Renal cortical epithelial cell (primary cell): ENCODE data around the gene HRH2. TPM values are rescaled to one million over a fixed set of nuclear protein-coding genes. Genes with fewer than 3 reads are reported as not detected.
"Not testable (repeated sequence)": the region's sequence is repeated elsewhere in the genome, so short reads cannot be mapped to it uniquely, and the experiment has no call there.

ENCODE experiments used
- DNase-seq: peaks from one replicate; pipeline ENCODE4 v3.0.0-alpha.2; 2011; ENCODE audit warnings: low read depth
- total RNA-seq: library from RNA; depleted of rRNA; stranded (reverse); fragments of >200 nt; gene quantifications from 2 replicates; pipeline ENCODE4 v1.2.3, GENCODE V29; 2014

Gene HRH2, protein sequence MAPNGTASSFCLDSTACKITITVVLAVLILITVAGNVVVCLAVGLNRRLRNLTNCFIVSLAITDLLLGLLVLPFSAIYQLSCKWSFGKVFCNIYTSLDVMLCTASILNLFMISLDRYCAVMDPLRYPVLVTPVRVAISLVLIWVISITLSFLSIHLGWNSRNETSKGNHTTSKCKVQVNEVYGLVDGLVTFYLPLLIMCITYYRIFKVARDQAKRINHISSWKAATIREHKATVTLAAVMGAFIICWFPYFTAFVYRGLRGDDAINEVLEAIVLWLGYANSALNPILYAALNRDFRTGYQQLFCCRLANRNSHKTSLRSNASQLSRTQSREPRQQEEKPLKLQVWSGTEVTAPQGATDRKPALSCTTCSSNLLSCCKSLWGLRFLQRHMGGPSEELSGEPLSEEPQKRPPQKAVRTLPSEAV
- 0.10 TPM in 1 of 2 replicates, not detected in the other for total RNA-seq

DNA sequence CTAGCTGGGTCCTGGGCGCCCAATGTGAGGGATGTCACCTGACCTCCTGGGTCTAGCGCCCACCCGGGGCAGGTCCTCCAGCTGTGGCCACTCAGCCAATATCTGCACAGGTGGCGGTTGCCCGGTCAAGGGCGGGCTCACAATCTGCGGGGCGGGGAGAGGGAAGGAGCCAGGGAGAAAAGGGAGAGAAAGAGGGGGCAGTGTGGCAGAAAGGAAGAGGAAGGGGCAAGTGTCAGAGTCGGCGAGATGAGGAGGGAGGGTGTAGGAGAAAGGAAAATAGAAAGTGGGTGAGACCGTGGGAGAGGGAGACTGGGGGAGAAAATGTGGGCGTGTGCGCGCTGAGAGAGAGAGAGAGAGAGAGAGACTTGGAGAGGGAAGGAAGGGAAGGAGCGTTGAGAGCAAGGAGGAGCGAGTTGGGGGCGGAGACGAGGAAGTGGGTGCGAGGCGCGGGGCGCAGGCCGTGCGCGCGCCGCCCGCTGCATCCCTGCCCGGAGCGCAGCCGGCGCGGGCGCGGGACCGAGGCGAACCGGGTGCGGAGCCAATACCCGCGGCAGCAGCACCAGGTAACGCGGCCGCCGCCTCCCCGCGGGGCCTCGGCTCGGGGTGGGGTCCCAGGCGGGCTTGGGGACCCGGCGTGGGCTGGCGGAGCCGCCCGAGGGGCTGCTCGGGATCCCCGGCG lies at the start of gene HRH2:
HRH2 (plus strand) TSS at position 479 of the 679 bp plus-strand sequence. CDS start 25,163 bp downstream, outside the sequence.
- DNase-seq, result no peak

DNA sequence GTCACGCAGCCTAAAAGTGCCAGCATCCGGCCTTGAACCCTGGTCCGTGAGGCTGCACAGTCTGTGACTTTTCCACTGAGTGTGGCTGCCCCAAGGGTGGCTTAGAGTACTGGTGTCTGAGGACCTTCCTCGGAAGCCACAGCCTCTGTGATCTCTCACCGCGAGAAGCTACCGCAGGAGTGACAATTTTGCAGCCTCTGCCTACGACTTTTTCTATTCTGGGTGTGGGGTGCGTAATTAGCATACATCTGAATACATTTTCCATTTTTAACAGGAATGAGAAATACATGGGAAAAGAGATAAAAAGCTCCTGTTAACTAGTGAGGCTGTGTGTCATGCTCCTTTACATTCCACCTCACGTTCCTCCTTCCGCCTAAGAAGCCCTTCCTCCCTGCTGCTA lies 48.3 kb upstream of the HRH2 start:
- no peak for DNase-seq

DNA sequence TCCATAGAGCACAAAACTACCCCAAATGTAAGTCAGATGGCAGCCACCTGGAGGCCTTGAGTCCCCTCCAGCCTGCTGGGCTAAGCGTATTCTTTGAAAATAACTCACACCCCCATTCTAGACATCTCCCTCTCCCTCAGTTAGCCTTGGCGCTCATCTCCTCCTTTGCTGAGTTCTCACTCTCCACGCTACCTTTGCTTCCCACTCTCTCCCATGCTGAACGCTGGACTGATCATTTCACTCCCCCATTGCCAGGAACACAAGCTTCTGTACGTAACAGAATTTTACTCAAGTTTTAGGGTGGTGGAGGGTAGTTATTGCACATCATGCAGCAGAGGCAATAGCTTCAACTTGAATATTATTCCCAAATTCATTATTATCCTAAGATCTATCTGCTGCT lies 47.5 kb upstream of the HRH2 start:
- no peak for DNase-seq

DNA sequence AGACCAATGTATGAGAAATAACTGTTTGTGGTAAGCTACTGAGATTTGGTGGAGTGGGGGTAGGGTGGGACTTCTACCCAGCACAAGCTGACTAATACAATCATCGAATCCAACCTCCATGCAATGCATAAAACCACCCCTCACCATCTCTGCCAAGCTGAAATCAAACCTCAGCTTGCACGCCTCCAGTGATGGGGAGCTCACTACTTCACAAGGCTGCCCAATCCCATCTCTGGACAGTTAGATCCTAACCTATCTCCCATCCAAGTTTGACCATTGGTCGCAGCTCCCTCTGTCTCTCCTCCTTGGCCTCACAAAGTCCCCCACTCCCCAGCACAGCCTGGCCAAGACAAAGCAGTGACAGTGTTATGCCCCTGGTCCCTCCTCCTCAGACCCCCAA lies 47.0 kb upstream of the HRH2 start:
- no peak for DNase-seq

DNA sequence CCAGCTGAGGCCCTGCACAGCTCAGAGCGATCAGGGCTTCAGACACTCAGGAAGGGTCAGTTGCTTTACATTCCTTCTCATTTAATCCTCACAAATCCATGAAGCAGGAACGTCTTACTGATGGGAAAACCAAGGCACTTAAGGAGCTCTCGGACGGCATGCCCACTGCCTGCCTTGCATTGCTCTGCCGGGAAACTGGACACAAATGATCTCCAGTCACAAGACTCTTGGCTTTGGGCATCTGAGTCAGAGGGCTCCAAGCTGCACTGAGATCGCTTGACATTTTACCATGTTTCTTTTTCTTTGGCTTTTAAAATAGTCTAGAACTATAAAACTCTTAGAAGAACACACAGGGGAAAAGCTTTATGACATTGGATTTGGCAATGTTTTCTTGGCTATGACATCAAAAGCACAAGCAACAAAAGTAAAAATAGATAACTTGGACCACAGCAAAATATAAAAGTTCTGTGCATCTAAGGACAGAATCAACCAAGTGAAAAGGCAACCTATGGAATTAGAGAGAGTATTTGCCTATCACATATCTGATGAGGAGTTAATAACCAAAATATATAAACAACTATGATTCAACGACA lies 43.6 kb upstream of the HRH2 start:
- no peak for DNase-seq

DNA sequence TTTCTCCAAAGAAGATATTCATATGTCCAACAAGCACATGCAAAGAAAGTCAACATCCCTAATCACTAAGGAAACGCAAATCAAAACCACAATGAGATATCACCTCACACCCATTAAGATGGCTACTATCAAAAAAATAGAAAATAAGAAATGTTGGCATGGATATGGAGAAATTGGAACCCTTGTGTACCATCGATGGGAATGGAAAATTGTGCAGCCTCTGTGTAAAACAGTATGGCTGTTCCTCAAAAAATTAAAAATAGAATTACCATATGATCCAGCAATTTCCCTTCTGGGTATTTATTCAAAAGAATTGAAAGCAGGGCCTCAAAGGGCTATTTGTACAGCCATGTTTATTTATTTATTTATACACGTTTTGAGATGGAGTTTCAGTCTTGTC lies 43.0 kb upstream of the HRH2 start:
- DNase-seq, result no peak

DNA sequence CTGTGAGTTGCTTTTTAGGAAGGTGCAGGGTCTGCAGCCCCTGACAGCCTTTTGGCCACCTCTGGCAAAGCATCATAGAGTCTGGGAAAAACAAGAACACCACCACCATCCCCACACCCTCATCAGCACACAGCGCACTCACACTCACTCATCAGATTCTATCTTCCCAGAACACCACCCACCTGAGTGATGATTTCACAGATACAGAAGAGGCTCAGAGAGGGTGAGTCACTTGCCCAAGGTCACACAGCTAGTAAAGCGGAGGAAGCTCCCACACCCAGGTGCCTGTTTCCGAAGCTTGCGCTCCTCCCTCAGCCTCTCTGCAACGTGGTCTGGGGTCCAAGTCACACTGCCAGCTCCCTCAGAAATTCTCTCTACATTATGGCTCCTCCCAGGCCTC lies 41.8 kb upstream of the HRH2 start:
- DNase-seq, result no peak

DNA sequence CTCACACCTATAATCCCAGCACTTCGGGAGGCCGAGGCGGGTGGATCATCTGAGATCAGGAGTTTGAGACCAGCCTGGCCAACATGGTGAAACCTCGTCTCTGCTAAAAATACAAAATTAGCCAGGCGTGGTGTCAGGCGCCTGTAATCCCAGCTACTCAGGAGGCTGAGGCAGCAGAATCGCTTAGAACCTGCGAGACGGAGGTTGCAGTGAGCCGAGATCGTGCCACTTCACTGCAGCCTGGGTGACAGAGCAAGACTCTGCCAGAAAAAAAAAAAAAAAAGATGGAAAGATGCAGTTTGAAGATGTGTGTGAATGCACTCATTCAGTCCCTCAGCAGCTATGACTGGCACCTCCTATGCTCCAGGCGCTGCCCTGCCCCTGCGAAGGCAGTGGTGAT lies 41.3 kb upstream of the HRH2 start:
- not testable (repeated sequence) for DNase-seq

DNA sequence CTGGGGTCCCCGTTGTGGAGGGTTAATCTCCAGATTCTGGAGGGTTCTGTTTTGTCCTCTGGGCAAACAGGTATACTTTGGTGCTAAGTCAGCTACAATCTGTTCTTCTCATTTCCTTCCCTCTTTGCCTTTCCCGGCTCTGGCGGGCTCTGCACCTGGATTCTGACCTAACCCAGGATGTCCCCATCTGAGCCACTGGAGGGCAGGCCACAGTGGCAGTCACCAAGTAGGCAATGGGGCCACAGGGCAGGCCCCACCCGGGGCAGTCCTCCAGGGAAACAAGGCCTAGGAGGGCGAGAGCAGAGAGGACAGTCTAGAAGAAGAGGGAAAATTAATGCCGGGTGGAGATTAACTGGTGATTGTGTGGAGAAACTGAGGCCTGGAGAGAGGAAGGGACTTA lies 40.4 kb upstream of the HRH2 start:
- no peak for DNase-seq

DNA sequence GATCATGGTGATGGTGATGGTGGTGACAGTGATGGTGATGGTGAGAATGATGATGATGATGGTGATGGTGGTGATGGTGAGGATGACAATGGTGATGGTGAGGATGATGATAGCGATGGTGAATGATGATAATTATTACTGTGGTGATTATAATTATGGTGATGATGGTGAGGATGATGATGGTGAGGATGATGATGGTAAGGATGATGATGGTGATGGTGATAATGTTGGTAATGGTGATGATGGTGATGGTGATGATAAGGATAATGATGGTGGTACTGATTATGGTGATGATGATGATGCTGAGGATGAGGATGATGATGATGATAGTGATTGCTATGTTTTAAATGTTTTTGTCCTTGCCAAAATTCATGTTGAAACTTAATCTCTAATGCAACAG lies 37.3 kb upstream of the HRH2 start:
- DNase-seq, result no peak

DNA sequence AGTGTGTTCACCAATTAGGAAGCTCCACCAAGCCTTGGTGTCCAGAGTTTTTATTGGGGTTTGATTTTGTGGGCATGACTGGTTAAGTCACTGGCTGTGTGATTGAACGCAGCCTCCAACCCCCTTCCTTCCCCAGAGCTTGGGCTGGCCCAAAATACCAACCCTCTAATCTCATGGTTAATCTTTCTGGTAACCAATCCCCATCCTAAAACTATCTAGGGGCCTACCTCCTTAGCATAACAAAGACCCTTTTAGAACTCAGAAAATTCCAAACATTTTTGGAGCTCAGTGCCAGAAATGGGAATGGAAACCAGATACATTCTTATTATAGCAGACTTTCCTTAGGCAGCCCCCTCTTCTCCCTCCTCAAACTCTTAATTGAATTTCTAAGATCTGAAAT lies 35.9 kb upstream of the HRH2 start:
- no peak for DNase-seq

DNA sequence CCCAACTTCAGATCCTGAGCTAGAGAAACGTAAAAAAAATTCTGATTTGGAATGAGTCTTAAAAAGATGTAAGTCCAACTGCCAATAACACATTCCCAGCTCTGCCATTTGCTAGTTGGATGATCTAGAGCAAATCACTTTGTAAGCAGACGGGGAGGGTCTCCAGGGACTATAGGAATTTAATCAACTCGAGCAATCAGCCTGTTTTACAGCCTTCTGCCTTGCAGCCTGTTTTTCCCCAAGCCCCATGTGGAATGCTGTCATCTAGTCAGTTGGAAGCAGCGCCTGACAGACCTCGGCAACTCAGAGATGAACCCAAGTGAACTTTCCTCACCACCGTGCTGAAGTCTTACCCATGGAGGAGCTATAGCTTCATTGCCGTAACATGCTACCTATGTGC lies 34.8 kb upstream of the HRH2 start:
- no peak for DNase-seq

DNA sequence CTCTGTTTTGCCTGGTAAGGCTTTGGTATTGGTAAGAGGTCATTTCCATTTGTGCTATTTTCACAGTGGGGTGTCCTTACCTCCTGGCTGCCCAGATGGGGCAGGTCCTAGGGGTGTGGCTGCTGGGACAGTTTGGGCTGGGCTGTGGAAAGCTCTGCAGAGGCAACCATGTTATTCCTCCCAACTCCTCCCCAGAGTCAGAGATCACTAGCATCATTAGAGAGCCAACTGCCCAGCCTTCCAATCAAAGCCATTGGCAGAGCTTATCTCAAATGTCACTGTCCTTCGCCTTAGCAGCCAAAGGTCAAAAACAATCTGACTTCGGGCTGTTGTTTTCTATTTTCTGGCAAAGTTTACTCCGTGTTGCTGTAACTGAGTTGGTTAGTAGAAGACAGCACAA lies 33.6 kb upstream of the HRH2 start:
- no peak for DNase-seq

DNA sequence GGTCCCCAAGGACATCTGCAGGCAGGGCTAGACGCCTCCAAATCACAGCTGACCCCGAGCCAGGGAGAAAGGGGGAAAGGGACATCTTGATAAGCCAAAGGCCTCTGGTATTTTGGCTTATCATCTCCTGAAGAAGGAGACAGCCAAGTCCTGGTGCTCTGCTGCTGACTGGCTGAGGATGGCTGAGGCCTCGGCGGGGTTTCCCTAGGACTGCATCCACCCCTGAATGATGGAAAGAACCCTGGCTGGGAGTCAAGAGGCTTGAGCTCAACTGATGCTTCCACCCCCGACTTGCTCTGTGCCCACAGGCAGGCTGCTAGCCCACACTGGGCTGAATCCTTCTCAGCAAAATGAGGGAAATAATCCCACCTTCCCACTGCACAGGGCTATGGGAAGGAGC lies 30.9 kb upstream of the HRH2 start:
- DNase-seq, result no peak

DNA sequence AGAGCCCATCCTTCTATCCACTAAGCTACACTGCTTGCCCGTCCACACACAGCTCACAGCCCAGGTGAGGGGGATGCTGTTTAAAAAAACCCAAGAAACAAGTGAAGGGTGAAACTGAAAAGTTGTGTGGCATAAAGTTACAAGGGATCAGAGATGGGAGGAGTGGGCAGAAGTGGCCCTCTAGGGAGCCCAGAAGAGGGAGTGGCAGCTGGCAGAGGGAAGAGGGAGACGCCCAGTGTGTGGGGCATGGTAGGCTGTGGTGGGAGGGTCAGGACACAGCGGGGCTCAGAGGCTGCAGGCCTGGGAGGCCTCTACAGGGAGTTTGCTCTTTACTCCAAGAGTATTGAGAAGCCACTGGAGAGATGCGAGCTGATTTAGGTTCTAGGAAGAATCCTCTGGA lies 30.1 kb upstream of the HRH2 start:
- DNase-seq, result no peak

DNA sequence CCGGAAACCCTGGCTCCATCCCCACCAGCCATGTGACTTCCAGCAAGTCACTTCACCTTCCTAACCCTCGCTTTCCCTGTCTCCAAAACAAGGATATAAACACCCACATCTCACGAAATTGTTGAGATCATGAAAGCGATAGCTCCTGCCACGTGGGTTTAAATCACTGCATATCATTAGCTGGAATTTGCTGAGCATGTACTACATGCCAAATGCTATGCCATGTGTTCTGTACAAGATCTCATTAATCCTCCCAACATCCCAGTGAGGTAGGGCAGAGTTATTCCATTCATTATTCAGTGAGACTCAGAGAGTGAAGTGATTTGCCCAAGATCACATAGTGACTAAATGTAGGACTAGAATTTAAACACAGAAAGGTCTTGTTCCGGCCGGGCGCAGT lies 29.2 kb upstream of the HRH2 start:
- DNase-seq, result no peak

DNA sequence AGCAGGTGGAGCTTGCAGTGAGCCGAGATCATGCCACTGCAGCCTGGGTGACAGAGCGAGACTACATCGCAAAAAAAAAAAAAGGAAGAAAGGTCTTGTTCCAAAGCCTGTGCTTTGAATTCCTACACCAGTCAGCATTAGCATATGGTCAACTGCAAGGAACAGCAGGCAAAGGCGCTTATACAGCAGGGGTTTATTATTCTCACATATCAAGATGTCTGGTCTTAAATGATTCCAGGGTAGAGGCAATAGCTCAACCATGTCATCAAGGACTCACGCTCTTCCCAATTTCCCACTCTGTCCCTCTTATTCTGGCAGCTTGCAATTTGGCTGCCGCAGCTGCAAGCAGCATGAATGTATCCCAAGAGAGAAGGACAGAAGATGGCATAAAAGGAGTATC lies 28.6 kb upstream of the HRH2 start:
- no peak for DNase-seq

DNA sequence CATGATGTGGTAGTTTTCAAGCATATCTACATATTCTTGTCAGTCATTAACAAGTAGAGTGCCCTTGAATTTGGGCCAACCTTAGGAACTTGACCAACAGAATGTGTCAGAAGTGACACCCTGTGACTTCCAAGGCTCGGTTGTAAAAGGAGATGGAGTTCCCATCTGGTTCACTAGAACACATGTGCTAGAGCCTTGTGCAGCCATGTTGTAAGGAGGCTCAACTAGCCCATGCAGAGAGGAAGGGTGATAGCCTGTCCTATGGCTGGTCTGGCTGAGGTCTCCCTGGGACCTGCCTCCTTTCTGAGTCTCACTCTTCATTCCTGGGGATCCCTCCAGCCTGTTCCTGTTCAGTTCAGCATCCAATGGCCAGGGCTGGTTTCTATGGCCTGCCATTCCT lies 28.1 kb upstream of the HRH2 start:
- DNase-seq, result no peak

DNA sequence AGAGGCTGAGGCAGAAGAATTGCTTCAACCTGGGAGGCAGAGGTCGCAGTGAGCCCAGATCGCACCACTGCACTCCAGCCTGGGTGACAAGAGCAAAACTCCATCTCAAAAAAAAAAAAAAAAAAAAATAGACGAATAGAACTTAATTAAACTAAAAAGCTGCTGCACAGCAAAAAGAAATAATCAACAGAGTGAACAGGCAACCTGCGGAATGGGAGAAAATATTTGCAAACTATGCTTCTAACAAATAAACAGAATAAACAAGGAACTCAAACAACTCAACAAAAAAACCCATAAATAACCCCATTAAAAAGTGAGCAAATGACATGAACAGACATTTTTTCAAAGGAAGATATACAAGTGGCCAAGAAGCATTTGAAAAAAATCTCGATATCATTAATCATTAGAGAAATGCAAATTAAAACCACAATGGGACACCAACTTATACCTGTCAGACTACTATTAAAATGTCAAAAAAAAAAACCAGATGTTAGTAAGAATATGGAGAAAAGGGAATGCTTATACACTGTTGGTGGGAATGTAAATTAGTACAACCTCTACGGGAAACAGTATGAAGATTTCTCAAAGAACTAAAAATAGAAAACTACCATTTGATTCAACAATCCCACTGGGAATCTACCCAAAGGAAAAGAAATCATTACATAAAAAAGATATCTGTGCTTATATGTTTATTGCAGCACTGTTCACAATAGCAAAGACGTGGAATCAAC lies 21.9 kb upstream of the HRH2 start:
- DNase-seq, result no peak

DNA sequence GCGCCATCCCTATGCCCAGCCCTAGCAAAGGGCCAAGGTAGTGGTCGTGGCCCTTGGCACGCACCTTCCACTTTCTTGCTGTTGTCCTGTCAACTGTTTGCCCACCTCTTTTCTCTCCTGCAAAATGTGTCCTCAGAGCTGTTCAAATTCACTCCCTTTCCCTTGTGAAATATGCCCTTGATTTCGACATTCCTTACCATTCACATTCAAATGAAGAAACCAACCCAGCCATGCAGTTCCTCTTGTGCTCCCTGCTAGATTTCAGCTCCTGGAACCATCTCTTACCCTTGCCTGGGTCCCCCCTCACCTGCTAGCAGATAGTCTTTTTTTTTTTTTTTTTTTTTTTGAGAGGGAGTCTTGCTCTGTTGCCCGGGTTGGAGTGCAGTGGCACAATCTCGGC lies 19.6 kb upstream of the HRH2 start:
- no peak for DNase-seq

DNA sequence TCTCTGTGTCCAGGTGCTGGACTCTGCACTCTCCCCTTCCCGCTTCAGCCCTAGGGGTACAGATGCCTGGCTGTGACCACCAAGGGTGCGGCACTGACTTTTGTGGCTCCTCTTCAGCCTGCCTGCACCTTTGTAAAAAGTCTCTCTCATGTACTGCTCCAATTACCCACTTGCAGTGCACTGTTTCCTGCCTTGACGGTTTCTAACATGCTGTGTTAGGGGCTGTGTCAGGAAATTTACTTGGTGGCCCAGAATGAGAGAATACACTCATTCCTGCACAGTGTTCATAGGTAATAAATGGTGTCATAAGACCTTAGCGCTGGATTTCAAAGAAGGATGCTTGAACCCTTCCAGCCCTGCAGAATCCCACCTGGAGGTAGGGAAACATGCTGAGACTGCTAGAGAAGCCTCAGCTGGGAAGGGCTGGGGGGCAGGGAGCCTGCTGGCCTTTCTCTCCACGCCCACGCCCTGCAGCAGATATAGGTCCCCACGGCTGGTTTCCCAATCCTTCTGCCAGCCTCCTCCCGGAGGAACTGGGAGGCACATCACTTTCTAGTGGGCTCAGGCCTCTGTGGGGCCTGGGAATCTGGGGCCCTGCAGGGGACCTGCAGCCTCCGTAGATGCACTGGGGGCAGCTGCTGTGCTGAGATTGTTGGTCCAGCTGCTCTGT lies 17.6 kb upstream of the HRH2 start:
- DNase-seq, result no peak

DNA sequence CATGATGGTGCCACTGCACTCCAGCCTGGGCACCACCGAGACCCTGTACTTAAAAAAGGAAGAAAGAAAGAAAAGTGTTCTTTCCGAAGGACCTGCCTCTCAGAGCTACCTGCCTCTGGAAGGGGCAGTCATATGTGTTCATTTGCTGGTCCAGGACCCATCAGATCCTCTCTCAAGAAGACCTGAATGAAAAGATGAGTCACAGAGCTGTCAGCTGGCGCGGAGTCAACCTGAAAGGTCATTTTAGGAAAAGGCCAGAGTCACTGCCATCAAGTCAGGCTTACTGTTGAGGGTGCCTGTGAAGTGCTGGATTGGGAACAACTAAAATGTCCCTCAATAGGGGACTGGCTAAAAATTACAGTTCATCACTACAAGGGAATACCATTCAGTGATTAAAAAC lies 14.9 kb upstream of the HRH2 start:
- DNase-seq, result no peak
